Skeletal muscle cell (primary cell): ENCODE results near the gene DCBLD1.

Experiments
- DNase-seq: peaks from one replicate; pipeline ENCODE4 v3.0.0-alpha.2; 2010; ENCODE audit warnings: low read depth
- H3K4me3 ChIP-seq: 2 replicates; pipeline ENCODE4 v1.5.1; 2011; ENCODE audit warnings: low read depth, mild to moderate bottlenecking, control low read depth, low read length, moderate library complexity

The DCBLD1 gene

DNA sequence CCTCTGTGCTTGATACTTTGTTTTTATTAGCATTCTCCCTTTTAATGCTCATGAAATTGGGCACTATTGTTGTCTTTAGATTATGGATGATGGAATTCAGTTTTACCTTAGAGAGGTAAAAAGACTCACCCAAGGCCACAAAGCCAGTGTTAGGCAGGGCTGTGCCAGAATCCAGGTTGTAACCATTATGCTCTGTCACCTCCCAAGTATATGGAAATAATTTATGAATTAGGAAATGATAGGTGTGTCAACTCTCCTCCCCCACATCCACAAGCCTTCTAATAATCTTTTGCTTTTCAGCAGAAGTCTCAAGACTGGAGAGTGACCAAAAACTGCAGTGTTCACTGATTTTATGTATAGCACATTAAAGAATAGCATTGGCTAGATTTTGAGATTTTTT lies 13.0 kb downstream of the DCBLD1 start:
- DNase-seq, result no peak
- H3K4me3 ChIP-seq, result no peak overlapping the region

GRCh38 chr6:117495869-117496268 lies 13.4 kb downstream of the DCBLD1 start:
- no peak for DNase-seq
- H3K4me3 ChIP-seq, result no peak overlapping the region

DNA sequence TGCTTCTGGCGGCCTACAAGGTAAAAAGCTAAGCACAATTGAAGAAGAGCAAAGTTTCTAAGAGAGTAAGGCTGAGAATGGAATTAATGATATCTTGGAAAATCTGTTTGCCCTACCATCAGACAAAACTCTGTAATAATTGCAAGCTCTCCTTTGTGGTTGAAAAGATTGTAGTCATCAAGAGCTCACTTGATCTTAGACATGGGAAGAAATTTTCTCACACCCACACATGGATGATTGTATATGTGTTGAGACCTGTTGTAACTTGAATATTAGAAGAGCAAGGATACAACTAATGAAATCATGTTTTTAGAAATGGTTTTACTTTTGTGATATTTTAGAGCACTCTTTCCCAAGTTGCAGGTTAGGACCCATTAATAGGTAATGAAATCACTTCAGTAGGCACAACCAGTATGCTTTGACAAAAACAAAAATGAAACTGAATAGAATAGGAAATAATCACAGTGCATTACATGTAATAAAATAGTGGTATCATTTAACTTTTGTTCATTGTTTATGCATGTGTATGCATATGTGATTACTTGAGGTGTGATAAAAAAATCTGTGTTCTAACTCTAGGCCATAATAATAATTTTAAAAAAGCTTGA lies 14.0 kb downstream of the DCBLD1 start:
- peak; percentile 82 for DNase-seq
- no peak overlapping the region for H3K4me3 ChIP-seq

GRCh38 chr6:117497237-117497636 lies 14.8 kb downstream of the DCBLD1 start:
- no peak for DNase-seq
- H3K4me3 ChIP-seq, result no peak overlapping the region

DNA sequence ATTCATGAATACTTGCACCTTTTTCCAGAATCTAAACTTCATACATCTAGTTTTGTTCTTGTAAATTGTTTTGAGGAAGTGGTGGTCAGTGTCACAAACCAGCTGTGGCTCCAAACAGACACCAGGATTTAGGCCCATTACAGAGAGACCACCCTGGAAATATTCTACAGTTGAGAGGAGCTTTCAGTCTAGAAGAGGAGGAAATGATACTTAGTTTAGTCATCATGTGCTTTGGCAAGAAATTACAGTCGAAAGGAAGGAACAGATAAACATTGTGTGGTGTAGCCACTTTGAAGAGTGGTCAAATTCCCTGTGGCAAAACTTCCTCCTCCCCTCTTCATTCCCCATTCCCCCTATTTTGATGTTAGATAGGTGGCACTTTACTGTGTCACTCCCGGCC lies 15.7 kb downstream of the DCBLD1 start:
- no peak overlapping the region for H3K4me3 ChIP-seq
- peak; percentile 60 for DNase-seq

GRCh38 chr6:117501722-117502121 lies 19.2 kb downstream of the DCBLD1 start:
- H3K4me3 ChIP-seq, result no peak overlapping the region
- DNase-seq, result no peak

DNA sequence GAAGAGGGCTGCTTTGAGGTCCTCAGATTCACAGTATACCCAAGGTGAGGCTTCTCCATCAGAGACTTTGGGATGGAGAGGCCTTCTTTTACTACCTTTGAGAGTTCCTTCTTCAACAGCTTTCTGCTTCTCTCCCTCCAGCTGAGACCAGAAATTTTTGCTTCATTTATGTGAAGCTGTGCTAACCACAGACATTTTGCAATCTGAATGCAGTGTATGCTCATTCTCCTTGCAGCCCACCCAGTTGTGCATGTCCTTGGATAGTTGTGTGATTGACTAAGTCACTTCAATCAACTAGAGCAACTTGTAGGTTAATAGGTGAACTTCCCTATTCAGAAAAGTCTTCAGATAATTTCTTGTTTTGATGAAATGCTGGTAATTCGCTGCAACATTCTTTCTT lies 20.1 kb downstream of the DCBLD1 start:
- no peak overlapping the region for H3K4me3 ChIP-seq
- DNase-seq, result peak; percentile 41

- no peak overlapping the region for H3K4me3 ChIP-seq
- DNase-seq, result no peak
Observed at GRCh38 chr6:117503211-117503610, 20.7 kb downstream of the DCBLD1 start.

DNA sequence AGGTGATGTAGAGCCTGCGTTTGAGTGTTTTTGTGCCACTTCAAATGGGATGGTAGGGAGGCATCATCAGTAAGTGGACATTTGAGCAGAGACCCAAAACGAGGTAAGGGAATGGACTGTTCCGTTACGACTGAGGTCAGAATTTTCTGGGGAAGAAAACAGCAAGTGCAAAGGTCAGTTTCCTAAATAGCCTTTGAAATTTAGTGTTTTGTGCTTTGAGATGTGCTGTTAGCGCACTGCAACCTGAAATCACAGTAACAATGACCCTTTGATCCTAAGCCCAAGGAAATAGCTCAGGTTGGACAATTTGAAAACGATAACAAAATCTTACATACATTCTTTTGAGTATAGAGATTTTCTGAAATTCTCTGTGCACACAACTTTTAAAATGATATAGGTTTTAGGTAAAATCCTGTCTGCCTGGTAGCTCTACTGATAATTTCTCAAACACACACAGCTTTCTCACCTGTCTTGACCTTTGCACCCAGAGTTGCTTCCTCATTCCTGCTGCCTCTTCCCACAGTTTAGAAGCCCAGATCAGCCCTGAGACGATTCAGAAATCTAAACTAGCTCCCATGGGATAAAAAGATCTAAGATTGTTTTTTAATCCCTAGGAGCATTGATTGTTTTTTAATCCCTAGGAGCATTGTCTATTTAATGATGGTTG lies 22.1 kb downstream of the DCBLD1 start:
- H3K4me3 ChIP-seq, result no peak overlapping the region
- no peak for DNase-seq

- no peak overlapping the region for H3K4me3 ChIP-seq
- DNase-seq, result peak; percentile 70
Observed at GRCh38 chr6:117505311-117505710, 22.8 kb downstream of the DCBLD1 start.

- no peak overlapping the region for H3K4me3 ChIP-seq
- DNase-seq, result no peak
Observed at GRCh38 chr6:117506180-117506835, 23.8 kb downstream of the DCBLD1 start.

DNA sequence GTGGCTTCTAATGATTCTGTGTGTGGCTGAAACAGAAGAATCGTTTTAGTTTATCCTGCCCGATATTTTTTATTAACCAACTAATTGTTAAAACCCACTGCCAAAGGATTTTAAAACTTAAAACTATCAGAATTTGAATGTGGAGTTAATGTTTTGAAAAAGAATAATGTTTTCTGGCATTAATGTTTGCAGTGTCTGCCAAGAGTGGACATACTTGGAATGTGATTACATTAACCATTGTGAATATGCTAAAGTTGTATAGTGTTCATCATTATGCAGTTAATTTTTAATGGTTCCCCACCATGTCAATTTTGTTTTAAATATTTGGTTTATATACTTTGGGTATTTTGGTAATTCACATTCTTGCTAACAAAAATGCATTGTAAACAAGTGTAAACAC lies 24.4 kb downstream of the DCBLD1 start:
- no peak overlapping the region for H3K4me3 ChIP-seq
- no peak for DNase-seq

GRCh38 chr6:117508450-117508971 lies 26.0 kb downstream of the DCBLD1 start:
- no peak overlapping the region for H3K4me3 ChIP-seq
- no peak for DNase-seq

DNA sequence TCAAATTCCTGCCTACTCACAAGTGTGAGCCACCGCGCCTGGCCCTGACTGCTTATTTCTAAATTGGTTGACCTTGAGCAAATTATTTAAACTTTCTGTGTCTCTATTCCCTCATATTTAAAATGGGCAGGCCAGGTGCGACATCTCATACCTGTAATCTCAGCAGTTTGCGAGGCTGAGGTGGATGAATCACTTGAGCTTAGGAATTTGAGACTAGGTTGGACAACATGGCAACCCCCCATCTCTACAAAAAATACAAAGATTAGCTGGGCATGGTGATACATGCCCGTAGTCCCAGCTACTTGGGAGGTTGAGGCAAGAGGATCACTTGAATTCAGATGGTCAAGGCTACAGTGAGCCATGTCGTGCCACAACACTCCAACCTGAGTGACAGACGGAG lies 26.5 kb downstream of the DCBLD1 start:
- no peak overlapping the region for H3K4me3 ChIP-seq
- DNase-seq, result no peak

DNA sequence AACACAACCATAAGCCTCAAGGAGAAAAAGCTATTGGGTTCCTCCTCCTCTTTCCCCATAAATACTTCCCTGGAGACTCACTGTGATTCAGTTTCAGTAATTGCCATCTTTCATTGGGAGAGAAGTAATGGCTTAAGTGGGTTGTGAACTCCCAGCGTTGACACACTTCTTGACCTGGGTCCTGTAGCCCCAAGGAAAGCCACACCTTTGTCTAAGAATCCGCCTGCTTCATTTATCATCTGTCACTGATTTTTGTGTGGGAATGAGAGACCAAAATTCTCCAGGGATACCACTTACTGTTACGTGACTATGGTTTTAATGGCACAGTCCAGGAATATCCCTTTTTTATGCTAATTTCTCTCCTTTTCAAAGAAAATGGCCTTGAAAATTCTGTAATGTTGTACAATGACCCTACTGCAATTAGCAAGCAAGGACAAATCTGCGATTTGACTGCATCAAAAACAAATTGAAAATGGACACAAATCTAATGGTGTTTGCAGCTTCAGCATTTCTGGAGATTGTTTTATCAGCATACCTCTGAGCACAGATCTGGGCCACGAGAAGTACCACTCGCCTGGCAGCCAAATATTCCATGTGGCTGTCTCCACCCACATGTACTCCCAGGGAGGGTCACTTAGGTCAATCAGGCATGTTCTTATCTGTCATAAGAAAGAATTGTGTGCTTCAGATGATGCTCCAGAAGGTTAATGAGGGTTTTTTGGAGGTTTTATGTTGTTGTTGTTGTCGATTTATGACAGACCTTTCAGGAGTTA lies 29.8 kb downstream of the DCBLD1 start:
- H3K4me3 ChIP-seq, result no peak overlapping the region
- DNase-seq, result no peak

- no peak for DNase-seq
- no peak overlapping the region for H3K4me3 ChIP-seq
Observed at GRCh38 chr6:117512987-117513573, 30.6 kb downstream of the DCBLD1 start.

- H3K4me3 ChIP-seq, result no peak overlapping the region
- no peak for DNase-seq
Observed at GRCh38 chr6:117513778-117514365, 31.4 kb downstream of the DCBLD1 start.

- no peak for DNase-seq
- no peak overlapping the region for H3K4me3 ChIP-seq
Observed at GRCh38 chr6:117514655-117515054, 32.2 kb downstream of the DCBLD1 start.

DNA sequence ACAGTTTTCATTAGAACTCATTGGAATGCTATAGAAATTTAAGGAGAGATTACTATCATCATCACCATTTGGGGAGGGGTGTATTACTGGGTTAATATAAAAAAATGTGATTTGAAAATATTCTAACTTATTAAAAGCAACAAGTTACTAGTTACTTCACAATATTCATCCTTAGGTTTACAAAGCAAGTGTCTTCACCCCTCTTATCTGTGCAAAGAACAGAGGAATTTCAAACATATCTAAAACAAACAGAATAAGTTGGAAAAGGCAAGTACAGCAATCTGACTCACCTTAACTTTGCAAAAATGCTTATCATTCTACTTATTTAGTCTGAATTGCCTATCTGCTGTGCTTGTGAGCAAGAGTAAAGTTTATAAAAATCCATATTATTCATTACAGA lies 32.9 kb downstream of the DCBLD1 start:
- DNase-seq, result no peak
- H3K4me3 ChIP-seq, result no peak overlapping the region
